GM18907 (cell line): ENCODE results near the gene AGAP5.

Experiments
- ATAC-seq: cut with Tn5 transposase; IDR thresholded peaks from one replicate; pipeline ENCODE4 v1.9.1; 2021; ENCODE audit warnings: mild to moderate bottlenecking, moderate library complexity; ENCODE audit not compliant: unreplicated experiment

Gene AGAP5

GRCh38 chr10:73634421-73634820 is 63.5 kb downstream of the AGAP5 start:
- no peak for ATAC-seq

GRCh38 chr10:73629165-73629564 is 68.7 kb downstream of the AGAP5 start:
- ATAC-seq, result no peak

DNA sequence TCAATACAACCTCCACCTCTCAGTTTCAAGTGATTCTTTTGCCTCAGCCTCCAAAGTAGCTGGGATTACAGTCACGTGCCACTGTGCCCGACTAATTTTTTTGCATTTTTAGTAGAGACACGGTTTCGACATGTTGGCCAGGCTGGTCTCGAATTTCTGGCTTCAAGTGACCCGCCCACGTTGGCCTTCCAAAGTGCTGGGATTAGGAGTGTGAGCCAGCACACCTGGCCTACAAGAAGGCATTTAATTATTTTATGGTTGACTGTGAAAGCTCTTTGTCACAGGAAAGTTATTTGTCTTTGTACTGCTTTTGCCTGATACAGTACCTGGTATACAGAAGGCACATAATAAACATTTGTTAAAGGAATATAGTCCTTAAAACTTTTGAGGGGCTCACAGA is 69.5 kb downstream of the AGAP5 start:
- no peak for ATAC-seq

DNA sequence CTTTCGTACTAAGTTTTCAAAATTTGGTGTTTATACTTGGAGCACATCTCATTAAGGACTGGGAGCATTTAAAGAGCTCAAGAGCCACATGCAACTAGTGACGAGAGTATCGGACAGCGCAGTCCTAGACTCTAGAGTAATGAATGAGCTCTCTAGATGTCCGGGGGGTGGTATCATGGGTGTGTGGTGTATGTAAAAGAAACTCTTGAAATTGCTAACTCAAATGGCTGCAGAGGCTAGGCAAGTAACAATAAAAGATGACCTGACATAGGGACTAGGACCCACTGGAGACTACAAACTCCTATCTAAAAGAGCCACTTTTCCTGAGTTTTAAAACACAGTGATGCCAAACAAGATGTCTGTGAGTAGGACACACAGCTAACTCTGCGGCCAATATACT is 70.6 kb downstream of the AGAP5 start:
- no peak for ATAC-seq

DNA sequence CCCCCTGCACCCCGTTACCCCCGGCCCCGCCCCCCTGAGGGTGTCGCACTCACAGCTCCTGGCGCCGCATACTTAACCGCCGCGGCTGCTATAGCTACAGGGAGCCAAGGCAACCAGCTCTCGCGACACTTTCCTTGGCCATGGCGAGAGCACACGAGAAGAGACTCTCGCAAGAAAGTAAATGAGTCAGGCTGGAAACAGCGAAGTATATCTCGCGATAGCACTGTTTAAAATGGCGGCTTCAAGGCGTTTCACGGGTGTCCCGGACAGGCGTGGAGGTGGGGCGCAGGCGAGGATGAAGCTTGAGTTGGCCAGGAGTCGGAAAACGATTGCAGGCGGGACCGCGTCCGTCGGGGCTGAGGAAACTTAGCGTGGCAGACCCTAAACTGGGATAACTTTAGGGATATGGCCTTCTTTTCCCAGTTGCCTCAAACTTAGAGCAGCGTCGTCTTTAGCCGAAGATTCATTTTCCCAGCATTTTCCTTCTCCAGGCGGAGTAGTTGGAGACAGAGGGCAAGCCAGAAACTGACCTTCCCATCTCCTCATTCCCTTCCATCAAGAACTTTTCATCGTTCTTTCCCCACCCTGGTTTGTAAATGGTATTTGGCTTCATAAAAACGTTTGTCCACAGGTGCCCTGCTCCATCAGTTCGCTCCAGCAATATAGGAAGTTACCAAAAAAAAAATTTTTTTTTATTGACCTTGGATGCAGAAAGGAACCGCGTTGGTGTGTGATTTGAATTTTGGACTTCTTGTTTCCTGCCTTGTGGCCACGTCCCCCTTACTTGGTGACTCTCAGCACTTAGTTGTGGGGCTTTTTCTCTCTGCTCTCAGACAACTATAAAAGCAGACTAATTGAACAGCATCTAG is 71.8 kb downstream of the AGAP5 start:
- peak; percentile 95 for ATAC-seq

- peak; percentile 28 for ATAC-seq
These were observed 72.7 kb downstream of the AGAP5 start for GRCh38 chr10:73625004-73625883.
